ENCODE results near the gene MYRIP.
A peak's percentile ranks its signal among the peaks of the same experiment; 100 is the strongest.

Gene MYRIP

DNA sequence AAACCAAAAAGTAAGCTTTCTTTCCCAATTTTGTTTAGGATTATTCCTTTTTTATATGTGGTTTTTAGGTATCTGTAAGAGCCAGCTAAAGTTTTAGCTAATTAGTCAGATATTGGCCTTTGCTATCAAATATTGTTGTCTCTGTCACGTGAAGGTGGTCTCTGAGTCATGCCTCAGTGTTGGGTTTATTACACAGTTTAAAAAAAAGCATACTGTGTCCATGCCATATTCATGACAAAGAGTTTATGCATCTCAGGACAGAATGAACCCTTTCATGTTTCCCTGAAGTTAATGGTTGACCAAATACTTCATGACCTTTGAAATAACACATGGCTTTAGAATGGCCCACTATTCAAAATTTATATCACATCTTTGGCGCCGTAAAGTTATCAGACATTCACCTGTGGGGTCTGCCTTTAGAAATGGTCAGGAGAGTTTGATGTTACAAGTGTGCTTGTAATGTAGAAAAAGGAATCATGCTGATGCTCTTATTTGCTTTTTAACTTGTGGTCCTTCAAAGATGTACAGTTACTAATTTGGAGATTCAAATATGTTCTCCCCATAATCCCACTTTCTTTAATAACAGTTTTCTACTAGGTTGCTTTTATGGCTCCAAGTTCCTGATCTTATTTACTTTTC lies 101.5 kb downstream of the MYRIP start:
- H3K4me3 ChIP-seq (replicated peaks in 1 of 2; ENCODE audit: low read depth in 2 of 2, low read length in 2 of 2), result no peak overlapping the region
- TF ChIP-seq, protein P1, sequence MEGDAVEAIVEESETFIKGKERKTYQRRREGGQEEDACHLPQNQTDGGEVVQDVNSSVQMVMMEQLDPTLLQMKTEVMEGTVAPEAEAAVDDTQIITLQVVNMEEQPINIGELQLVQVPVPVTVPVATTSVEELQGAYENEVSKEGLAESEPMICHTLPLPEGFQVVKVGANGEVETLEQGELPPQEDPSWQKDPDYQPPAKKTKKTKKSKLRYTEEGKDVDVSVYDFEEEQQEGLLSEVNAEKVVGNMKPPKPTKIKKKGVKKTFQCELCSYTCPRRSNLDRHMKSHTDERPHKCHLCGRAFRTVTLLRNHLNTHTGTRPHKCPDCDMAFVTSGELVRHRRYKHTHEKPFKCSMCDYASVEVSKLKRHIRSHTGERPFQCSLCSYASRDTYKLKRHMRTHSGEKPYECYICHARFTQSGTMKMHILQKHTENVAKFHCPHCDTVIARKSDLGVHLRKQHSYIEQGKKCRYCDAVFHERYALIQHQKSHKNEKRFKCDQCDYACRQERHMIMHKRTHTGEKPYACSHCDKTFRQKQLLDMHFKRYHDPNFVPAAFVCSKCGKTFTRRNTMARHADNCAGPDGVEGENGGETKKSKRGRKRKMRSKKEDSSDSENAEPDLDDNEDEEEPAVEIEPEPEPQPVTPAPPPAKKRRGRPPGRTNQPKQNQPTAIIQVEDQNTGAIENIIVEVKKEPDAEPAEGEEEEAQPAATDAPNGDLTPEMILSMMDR (IDR thresholded peaks at IDR 0.05; ENCODE audit: low read depth, low read length), result no peak
- peak; percentile 15 to 59 for DNase-seq (ENCODE audit: low read depth in 2 of 2)

DNA sequence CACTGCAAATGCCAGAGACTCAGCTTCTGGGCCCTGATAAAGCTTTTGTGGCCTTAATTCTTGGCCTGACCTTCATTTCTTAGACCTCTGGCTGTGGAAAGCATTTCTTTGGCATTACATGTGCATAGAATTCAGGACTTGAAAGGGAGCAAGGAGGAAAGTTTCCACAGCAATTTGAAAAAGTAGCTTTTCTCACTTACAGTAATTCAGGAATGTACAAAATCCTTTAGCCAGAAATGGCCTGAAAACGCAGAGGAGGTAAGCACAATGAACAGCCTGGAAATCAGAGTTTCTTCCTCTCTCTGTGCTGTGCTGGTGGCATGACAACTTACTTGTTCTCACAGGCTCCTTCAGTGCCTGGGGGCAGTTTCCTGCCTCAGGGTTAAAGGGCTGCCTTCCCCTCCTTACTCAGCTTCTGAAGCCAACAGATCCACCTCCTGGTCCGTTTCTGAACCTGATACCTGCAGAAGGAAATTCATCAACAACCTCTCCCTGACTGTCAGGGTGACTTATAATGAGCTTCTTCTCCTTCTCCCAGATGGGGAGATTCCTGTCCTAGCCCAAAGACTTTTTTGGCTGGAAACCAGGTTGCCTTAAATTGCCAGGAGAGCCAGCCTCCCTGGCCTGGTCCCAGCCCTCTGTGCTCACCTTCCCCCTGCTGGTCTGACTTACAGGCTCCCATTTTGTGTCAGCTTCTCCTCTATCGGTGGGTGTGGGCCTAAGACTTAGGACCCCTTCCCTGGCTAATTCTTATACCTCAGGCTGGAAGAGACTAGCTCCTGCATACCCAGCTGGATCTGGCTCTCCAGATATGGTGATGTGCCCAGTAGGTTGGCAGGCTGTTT lies 102.3 kb downstream of the MYRIP start:
- no peak overlapping the region for H3K4me3 ChIP-seq (replicated peaks in 1 of 2; ENCODE audit: low read depth in 2 of 2, low read length in 2 of 2)
- DNase-seq (ENCODE audit: low read depth in 2 of 2), result peak; percentile 18 to 85
- TF ChIP-seq, protein P1 (IDR thresholded peaks at IDR 0.05; ENCODE audit: low read depth, low read length), result no peak

DNA sequence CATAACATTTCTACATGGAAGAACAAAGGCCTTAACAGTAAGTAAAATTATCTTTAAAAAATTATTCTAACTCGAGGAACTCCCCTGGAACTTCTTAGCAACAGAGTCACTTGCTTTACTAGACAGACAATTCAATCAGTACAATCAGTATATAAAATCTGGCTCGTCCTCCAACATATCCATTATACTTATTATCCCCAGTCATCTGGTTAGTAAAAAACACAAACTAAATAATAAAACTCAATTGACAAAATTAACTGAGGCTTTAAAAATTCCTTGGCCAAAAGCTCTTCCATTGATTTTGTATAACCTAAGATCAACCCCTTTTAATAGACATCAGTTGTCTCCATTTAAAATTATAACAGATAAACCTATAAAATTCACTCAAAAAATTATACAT lies 105.6 kb downstream of the MYRIP start:
- TF ChIP-seq, protein P1 (IDR thresholded peaks at IDR 0.05; ENCODE audit: low read depth, low read length), result no peak
- H3K4me3 ChIP-seq (replicated peaks in 1 of 2; ENCODE audit: low read depth in 2 of 2, low read length in 2 of 2), result no peak overlapping the region
- no peak for DNase-seq (ENCODE audit: low read depth in 2 of 2)

DNA sequence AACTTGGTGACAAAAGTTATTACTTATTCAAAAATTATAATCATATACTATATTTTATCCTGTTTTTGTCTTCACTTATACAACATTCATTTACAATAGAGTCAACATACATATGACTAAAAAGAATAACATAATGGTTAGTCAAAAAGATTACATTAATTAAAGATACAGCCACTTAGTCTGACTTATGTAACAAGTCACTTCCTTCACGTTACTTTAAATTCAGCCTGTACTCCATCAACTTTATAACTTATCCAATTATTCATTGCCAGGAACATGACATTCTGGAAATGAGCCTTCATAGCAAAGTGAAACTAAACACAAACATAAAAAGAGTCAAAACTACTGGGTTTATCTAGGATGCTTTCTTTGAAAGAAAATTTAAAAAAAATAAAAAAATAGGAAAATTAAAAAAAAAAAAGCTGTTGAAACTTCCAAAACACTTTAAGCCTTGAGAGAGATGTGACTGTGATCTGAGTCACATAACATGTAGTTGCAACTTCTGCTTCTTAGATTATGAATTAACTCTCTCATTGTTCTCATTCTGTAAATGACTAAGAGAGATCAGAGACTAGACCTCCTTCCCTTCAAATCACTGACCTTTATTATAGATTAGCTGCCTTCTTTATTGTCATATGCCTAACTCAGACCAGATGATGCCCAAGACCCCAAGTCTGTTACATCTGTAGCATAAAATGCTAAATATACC lies 107.8 kb downstream of the MYRIP start:
- TF ChIP-seq, protein P1 (IDR thresholded peaks at IDR 0.05; ENCODE audit: low read depth, low read length), result no peak
- no peak overlapping the region for H3K4me3 ChIP-seq (replicated peaks in 1 of 2; ENCODE audit: low read depth in 2 of 2, low read length in 2 of 2)
- peak; percentile 42 to 57 for DNase-seq (ENCODE audit: low read depth in 2 of 2)

DNA sequence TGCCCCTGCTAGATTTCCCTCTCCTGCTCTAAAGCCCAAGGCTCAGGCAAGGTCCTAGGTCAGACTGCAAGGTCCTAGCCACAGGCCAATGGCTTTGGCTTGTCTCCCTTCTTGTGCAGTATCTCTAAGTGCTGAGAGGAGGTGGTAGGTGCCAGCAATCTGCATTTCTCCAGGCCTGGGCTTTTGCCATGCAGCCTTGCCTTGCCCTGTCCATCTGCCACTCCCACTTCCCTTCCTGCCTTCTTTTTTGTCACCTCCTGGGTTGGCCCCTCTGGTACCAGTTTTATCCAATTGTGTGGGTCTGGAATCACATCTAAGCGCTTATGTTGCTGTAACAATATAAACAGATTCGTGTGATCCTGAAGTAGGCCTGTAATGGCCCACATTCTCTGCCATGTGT lies 109.9 kb downstream of the MYRIP start:
- TF ChIP-seq, protein P1 (IDR thresholded peaks at IDR 0.05; ENCODE audit: low read depth, low read length), result no peak
- no peak for DNase-seq (ENCODE audit: low read depth in 2 of 2)

DNA sequence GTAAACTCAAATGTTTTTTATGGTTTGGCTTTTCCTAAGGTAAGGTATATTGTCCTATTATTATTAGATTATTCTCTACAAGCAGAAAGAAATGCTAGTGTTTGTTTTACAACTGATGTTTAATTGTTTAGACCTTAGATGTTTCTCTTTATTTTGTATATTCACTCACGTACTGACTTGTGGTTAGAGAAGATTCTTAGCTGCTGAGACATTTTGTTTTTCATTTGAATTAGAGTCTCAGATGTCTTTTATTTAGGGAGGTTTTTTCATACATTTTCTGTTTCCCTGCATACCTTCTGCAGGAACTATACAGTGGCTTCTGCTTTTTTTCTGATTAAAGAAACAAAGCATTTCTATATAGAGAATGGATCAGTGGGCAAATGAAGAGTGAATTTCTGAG lies 110.9 kb downstream of the MYRIP start:
- TF ChIP-seq, protein P1 (IDR thresholded peaks at IDR 0.05; ENCODE audit: low read depth, low read length), result no peak
- no peak for DNase-seq (ENCODE audit: low read depth in 2 of 2)
- no peak overlapping the region for H3K4me3 ChIP-seq (replicated peaks in 1 of 2; ENCODE audit: low read depth in 2 of 2, low read length in 2 of 2)

More for the DNA sequence above, 109.9 kb downstream of the MYRIP start:
- H3K4me3 ChIP-seq (replicated peaks in 1 of 2; ENCODE audit: low read depth in 2 of 2, low read length in 2 of 2), result no peak overlapping the region

Data from cardiac fibroblast (primary cell).